ENCODE results near the gene NYNRIN. TPM values are rescaled to one million over a fixed set of nuclear protein-coding genes. Genes with fewer than 3 reads are reported as not detected.

The NYNRIN gene
- total and polyA plus RNA-seq, 2 of the 8 experiments (the other 6 are each of a cell fraction or from before 2014, with no cell fraction given), result 15.2 to 18.3 TPM

DNA sequence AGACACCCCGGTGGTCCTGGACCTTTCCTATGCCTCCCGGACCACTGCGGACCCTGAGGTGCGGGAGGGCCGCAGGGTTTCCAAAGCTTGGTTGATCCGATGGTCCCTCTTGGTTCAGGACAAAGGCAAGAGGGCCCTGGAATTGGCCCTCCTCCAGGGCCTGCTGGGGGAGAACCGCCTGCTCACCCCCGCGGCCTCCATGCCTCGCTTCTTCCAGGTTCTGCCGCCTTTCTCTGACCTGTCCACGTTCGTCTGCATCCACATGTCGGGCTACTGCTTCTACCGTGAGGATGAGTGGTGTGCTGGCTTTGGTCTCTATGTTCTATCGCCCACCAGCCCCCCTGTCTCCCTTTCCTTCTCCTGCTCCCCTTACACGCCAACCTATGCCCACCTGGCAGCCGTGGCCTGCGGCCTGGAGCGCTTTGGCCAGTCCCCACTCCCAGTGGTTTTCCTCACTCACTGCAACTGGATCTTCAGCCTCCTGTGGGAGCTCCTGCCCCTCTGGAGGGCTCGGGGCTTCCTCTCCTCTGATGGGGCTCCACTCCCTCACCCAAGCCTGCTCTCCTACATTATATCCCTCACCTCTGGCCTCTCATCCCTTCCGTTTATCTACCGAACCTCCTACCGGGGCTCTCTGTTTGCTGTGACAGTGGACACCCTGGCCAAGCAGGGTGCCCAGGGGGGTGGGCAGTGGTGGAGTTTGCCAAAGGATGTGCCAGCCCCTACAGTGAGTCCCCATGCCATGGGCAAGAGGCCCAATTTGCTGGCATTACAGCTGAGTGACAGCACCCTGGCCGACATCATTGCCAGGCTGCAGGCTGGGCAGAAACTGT lies 16.8 kb downstream of the NYNRIN start:
- Histone ChIP-seq H3K27me3 (replicated peaks in 1 of 4; ENCODE audit: control insufficient read depth in 3 of 4, extremely low read depth in 1 of 4, insufficient read depth in 3 of 4, low read length in 3 of 4) (peaks cover 0 to 6% (median 2%) of the 10 kb centered on the region in 4 experiments; a peak in 3 of 7 replicates), H3K56ac (replicated peaks; ENCODE audit: insufficient read length, low read depth, low read length) (no peak overlapping the region), H2BK15ac (ENCODE audit: low read length) (no peak overlapping the region), H3K23me2 (ENCODE audit: low read depth, low read length) (no peaks in the 10 kb centered on the region), H3K4me1 (replicated peaks in 1 of 4; ENCODE audit: control insufficient read depth in 3 of 4, insufficient read depth in 4 of 4, low read length in 3 of 4) (no peaks in the 10 kb centered on the region), H3K27ac (ENCODE audit: low read depth, low read length) (no peak overlapping the region), H4K20me1 (replicated peaks in 1 of 2; ENCODE audit: control insufficient read depth in 1 of 2, insufficient read depth in 2 of 2, low read length in 2 of 2) (no peaks in the 10 kb centered on the region), H3K36me3 (ENCODE audit: control insufficient read depth in 2 of 4, insufficient read depth in 4 of 4, low read length in 3 of 4) (peaks cover 4 to 11% (median 7%) of the 10 kb centered on the region in 4 experiments; a peak in 5 of 8 replicates), H3K9ac (replicated peaks in 1 of 4; ENCODE audit: extremely low read depth in 1 of 4, low read depth in 3 of 4, low read length in 3 of 4) (no peak overlapping the region), H2BK20ac (ENCODE audit: low read length) (no peak overlapping the region), H3K4ac (replicated peaks; ENCODE audit: insufficient read length, low read depth, low read length) (no peak overlapping the region), H4K5ac (ENCODE audit: insufficient read length, low read depth, low read length) (no peak overlapping the region), H2BK5ac (ENCODE audit: low read depth, low read length) (no peak overlapping the region), H2BK12ac (ENCODE audit: low read depth, low read length) (no peak overlapping the region), H3K9me3 (ENCODE audit: insufficient read depth in 2 of 2, low read depth in 1 of 2, low read length in 1 of 2) (no peaks in the 10 kb centered on the region), H4K8ac (ENCODE audit: extremely low read depth, insufficient read depth, low read length) (no peak overlapping the region; the same call in 1 of the 2 replicates), H3K18ac (ENCODE audit: extremely low read depth, low read length) (no peak overlapping the region), H2AFZ (ENCODE audit: low read length) (no peak overlapping the region), H3K4me3 (ENCODE audit: extremely low read depth in 1 of 4, insufficient read depth in 2 of 4, low read depth in 3 of 4, low read length in 4 of 4) (no peak overlapping the region), H3K4me2 (ENCODE audit: insufficient read depth in 1 of 2, low read depth in 2 of 2, low read length in 2 of 2) (no peak overlapping the region), H3K23ac (ENCODE audit: insufficient read length) (no peak overlapping the region), H3K14ac (ENCODE audit: insufficient read length) (no peak overlapping the region), H3K79me2 (ENCODE audit: control insufficient read depth in 1 of 2, insufficient read depth in 2 of 2, low read length in 2 of 2) (no peaks in the 10 kb centered on the region), H2AK5ac (ENCODE audit: low read depth, low read length) (no peak overlapping the region), H3K79me1 (ENCODE audit: low read depth, low read length) (no peaks in the 10 kb centered on the region), H4K91ac (replicated peaks; ENCODE audit: insufficient read length, low read length) (no peak overlapping the region), H2BK120ac (replicated peaks; ENCODE audit: low read depth, low read length) (no peak overlapping the region)
- FAIRE-seq (no peak), DNase-seq (ENCODE audit: low read depth in 1 of 2, low spot score in 2 of 2) (no peak)
- CTCF ChIA-PET (ENCODE audit: partially characterized antibody), result interaction anchor here (0.6 to 9.6 kb wide), 10 partner anchors 9 to 84 kb away, joined by 3 to 101 read pairs (median 18); partner anchors contain the start of genes CBLN3, KHNYN and NYNRIN
- 91% methylated on average over 25 of the region's 25 CpGs; no CpG with 5 or more reads in 1 of the 2 experiments for WGBS, 2 experiments (ENCODE audit: extremely low coverage in 1 of 2, insufficient coverage in 1 of 2, insufficient read length in 1 of 2, insufficient replicate concordance in 2 of 2, low coverage in 1 of 2, low lambda C conversion rate in 2 of 2, missing lambda C conversion rate in 1 of 2)
- POLR2A ChIA-PET (ENCODE audit: partially characterized antibody), result interaction anchor here (6.3 kb wide), 1 partner anchor 14 kb away, joined by 28 read pairs; the partner anchor contains the start of genes CBLN3 and KHNYN
- no peak for TF ChIP-seq ASH2L (IDR thresholded peaks at IDR 0.05; ENCODE audit: low read length)
- TF ChIP-seq RBBP5 (IDR thresholded peaks at IDR 0.05; ENCODE audit: borderline replicate concordance, low read depth, low read length), result no peak
- no peak for TF ChIP-seq TCF12 (IDR thresholded peaks at IDR 0.05; ENCODE audit: low read depth, low read length)
- TF ChIP-seq, protein P1, sequence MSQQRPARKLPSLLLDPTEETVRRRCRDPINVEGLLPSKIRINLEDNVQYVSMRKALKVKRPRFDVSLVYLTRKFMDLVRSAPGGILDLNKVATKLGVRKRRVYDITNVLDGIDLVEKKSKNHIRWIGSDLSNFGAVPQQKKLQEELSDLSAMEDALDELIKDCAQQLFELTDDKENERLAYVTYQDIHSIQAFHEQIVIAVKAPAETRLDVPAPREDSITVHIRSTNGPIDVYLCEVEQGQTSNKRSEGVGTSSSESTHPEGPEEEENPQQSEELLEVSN (IDR thresholded peaks at IDR 0.05), result no peak
- no peak for TF ChIP-seq JUN (IDR thresholded peaks at IDR 0.05; ENCODE audit: low read depth, low read length)
- no peak for TF ChIP-seq KDM5A (IDR thresholded peaks at IDR 0.05; ENCODE audit: low read length)
- no peak for TF ChIP-seq POU5F1 (IDR thresholded peaks at IDR 0.05; ENCODE audit: low read depth, low read length)
- TF ChIP-seq, protein P2, sequence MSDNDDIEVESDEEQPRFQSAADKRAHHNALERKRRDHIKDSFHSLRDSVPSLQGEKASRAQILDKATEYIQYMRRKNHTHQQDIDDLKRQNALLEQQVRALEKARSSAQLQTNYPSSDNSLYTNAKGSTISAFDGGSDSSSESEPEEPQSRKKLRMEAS (IDR thresholded peaks at IDR 0.05), result no peak
- TF ChIP-seq, protein P3, sequence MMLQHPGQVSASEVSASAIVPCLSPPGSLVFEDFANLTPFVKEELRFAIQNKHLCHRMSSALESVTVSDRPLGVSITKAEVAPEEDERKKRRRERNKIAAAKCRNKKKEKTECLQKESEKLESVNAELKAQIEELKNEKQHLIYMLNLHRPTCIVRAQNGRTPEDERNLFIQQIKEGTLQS (IDR thresholded peaks at IDR 0.05; ENCODE audit: insufficient read depth, low read depth, low read length), result no peak
- TF ChIP-seq RFX5 (IDR thresholded peaks at IDR 0.05; ENCODE audit: borderline replicate concordance, low read depth, low read length), result no peak
- TF ChIP-seq BACH1 (IDR thresholded peaks at IDR 0.05; ENCODE audit: low read length), result no peak

Measured in H1 (cell line).